ENCODE results near the gene CC2D1B. TPM values are rescaled to one million over a fixed set of nuclear protein-coding genes. Genes with fewer than 3 reads are reported as not detected.

Gene CC2D1B, protein sequence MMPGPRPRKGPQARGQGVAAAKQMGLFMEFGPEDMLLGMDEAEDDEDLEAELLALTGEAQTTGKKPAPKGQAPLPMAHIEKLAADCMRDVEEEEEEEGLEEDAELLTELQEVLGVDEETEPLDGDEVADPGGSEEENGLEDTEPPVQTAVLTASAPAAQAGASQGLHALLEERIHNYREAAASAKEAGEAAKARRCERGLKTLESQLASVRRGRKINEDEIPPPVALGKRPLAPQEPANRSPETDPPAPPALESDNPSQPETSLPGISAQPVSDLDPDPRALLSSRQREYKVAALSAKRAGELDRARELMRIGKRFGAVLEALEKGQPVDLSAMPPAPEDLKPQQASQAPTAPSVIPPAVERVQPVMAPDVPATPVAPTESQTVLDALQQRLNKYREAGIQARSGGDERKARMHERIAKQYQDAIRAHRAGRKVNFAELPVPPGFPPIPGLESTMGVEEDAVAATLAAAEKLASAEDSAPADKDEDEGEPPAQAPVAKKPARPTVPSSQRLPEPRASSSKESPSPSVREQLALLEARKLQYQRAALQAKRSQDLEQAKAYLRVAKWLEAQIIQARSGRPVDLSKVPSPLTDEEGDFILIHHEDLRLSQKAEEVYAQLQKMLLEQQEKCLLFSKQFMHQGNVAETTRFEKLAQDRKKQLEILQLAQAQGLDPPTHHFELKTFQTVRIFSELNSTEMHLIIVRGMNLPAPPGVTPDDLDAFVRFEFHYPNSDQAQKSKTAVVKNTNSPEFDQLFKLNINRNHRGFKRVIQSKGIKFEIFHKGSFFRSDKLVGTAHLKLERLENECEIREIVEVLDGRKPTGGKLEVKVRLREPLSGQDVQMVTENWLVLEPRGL
- total RNA-seq (2022; extraction: Qiagen RNA extraction; ENCODE audit: low read depth), result 14.4 to 19.2 TPM (median 17.9 TPM) in 5 replicates

DNA sequence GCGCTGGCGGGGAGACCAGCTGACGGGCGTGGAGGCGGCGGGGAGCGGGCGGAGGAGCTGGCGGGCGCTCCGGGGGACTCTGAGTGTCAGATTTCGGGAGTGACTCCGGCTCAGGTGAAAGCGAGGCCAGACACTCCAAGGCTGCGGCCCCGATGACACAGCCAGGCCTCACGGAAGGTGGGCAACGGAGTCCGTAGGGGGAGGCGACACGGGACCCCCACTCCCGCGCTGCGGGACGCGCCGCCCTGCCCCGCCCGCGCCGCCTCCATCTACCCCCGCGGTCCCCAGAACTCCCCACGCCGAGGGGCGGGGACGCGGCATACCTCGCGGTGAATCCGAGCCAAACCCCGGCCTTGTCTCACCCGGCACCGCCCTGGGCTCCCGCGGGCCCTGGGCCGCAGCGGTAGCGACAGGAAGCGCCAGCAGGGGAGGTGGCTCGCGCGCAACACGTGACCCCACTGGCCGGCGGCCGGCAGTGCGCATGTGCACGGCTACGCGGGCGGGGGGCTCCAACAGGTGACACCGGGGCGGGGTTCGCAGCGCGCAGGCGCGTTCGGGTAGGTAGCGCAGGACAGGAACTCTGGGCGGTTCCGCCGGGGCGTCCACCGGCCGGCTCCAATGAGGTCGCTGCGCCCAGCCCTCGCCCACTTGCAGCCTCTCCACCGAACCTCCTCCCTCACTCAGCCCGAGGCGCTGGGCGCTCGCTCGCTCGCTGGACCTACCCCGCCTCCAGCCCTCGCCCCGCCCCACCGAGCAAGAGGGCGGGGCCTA, at the start of gene CC2D1B:
Gene CC2D1B, minus strand, starts transcription at position 460 of the 771 bp plus-strand sequence. CDS start 1,585 bp downstream, outside the sequence.

GRCh38 chr1:52404116-52404974, 38.3 kb upstream of the CC2D1B start, which contains the start of the genes ORC1 and PRPF38A:
ORC1 (minus strand) TSS chr1:52404423; CDS start chr1:52402223, 2,200 bp downstream.
PRPF38A (plus strand) TSS chr1:52404602; CDS start chr1:52404750, 148 bp downstream.

Other genes with a start within 250 kb of the CC2D1B start
- 6.5 to 8.3 TPM (median 7.8 TPM) in 5 replicates for gene ZFYVE9, start 224.1 kb downstream of the CC2D1B start, total RNA-seq (2022; extraction: Qiagen RNA extraction; ENCODE audit: low read depth)
- 16.6 to 18.8 TPM (median 17.9 TPM) in 5 replicates for gene ORC1, start 38.2 kb upstream of the CC2D1B start, total RNA-seq (2022; extraction: Qiagen RNA extraction; ENCODE audit: low read depth)
- 16.9 to 20.6 TPM (median 19.1 TPM) in 5 replicates for gene PRPF38A, start 38.4 kb upstream of the CC2D1B start, total RNA-seq (2022; extraction: Qiagen RNA extraction; ENCODE audit: low read depth)
- gene TUT4, start 186.9 kb upstream of the CC2D1B start, total RNA-seq (2022; extraction: Qiagen RNA extraction; ENCODE audit: low read depth), result 16.1 to 24.4 TPM (median 19.8 TPM) in 5 replicates
- gene GPX7, start 236.2 kb upstream of the CC2D1B start, total RNA-seq (2022; extraction: Qiagen RNA extraction; ENCODE audit: low read depth), result not detected in 5 replicates